Caco-2 (cell line): ENCODE measurements around the gene OR14C36. TPM values are rescaled to one million over a fixed set of nuclear protein-coding genes. Genes with fewer than 3 reads are reported as not detected.

Source experiments
- BruUV-seq: library from RNA; stranded (reverse); fragments of 400-500 nt; replicated peaks from 2 replicates; lab custom pipeline; 2021; lab: Mats Ljungman, UMichigan
- CTCF ChIA-PET: fragments of 300-600 bp; sonication (Branson Sonifier 250); formaldehyde crosslinking; loops from one replicate; lab custom pipeline; 2022; ENCODE audit warnings: antibody characterized with exemption; lab: Charles Lee
- POLR2A ChIA-PET: fragments of 300-600 bp; sonication (Branson Sonifier 250); formaldehyde crosslinking; loops from one replicate; lab custom pipeline; 2022; ENCODE audit warnings: antibody characterized with exemption; lab: Charles Lee
- DNase-seq, 2 experiments: peaks; one replicate each; pipeline versions ENCODE4 v3.0.0 to v3.0.0-alpha.2; 2020 to 2022
- H3K27me3 ChIP-seq: replicated peaks from 2 replicates; pipeline ENCODE4 v1.6.0; 2011; ENCODE audit warnings: low read length; ENCODE audit not compliant: control insufficient read depth, insufficient read depth
- H3K36me3 ChIP-seq: 2 replicates; pipeline ENCODE4 v1.5.1; 2011; ENCODE audit warnings: low read length; ENCODE audit not compliant: control insufficient read depth, insufficient read depth
- H3K4me1 ChIP-seq: fragments of 250-450 bp; sonication (Bioruptor Pico); 2 replicates; pipeline ENCODE4 v1.5.1; 2020; ENCODE audit warnings: mild to moderate bottlenecking
- H3K4me3 ChIP-seq: 2 replicates; pipeline ENCODE4 v1.5.1; 2011; ENCODE audit warnings: low read depth, mild to moderate bottlenecking, control low read depth, low read length
- H3K9me3 ChIP-seq: fragments of 250-450 bp; sonication (Bioruptor Pico); 2 replicates; pipeline ENCODE4 v1.5.1; 2020; ENCODE audit warnings: mild to moderate bottlenecking, moderate library complexity
- H3K27ac Mint-ChIP-seq: one replicate; pipeline ENCODE4 v1.8.0; 2022; ENCODE audit warnings: mixed read lengths; ENCODE audit not compliant: unreplicated experiment
- H3K27me3 Mint-ChIP-seq: one replicate; pipeline ENCODE4 v1.8.0; 2022; ENCODE audit warnings: mixed read lengths; ENCODE audit not compliant: insufficient read depth, unreplicated experiment
- H3K36me3 Mint-ChIP-seq: one replicate; pipeline ENCODE4 v1.8.0; 2022; ENCODE audit warnings: mild to moderate bottlenecking, mixed read lengths; ENCODE audit not compliant: insufficient read depth, unreplicated experiment
- H3K4me1 Mint-ChIP-seq: one replicate; pipeline ENCODE4 v1.8.0; 2022; ENCODE audit warnings: low read depth, mixed read lengths; ENCODE audit not compliant: unreplicated experiment
- H3K4me3 Mint-ChIP-seq: one replicate; pipeline ENCODE4 v1.8.0; 2022; ENCODE audit warnings: mild to moderate bottlenecking, moderate library complexity, mixed read lengths; ENCODE audit not compliant: unreplicated experiment
- H3K9me3 Mint-ChIP-seq: one replicate; pipeline ENCODE4 v1.8.0; 2022; ENCODE audit warnings: mixed read lengths; ENCODE audit not compliant: unreplicated experiment
- CTCF ChIP-seq, 2 experiments: fragments of 200-600 bp in 1 of 2; IDR thresholded peaks; 1 replicate in 1 of 2; 2 replicates in 1 of 2; pipeline versions ENCODE4 v1.5.1 to v1.8.0; 2011 to 2022; ENCODE audit warnings: antibody characterized with exemption in 1 of 2, control low read depth in 1 of 2, inconsistent platforms in 1 of 2, low read depth in 1 of 2, low read length in 1 of 2, mild to moderate bottlenecking in 1 of 2, moderate library complexity in 1 of 2; ENCODE audit not compliant: insufficient read depth in 1 of 2, severe bottlenecking in 1 of 2, unreplicated experiment in 1 of 2
- intact Hi-C: fragments of 100-400 bp; cut with micrococcal nuclease; formaldehyde crosslinking; loops from one replicate; pipeline ENCODE4 v1.10.0; 2022; ENCODE audit not compliant: unreplicated experiment
- total RNA-seq: library from RNA; stranded (reverse); gene quantifications from 2 replicates; pipeline ENCODE4 v1.2.3, GENCODE V29; 2022

OR14C36 gene
- total RNA-seq, 1 experiment from 2014 or later: not detected

- Mint-ChIP-seq H3K9me3 (peaks cover 14% of the 10 kb centered on the region), H3K36me3 (no peaks in the 10 kb centered on the region), H3K27me3 (no peaks in the 10 kb centered on the region), H3K4me1 (no peaks in the 10 kb centered on the region), H3K27ac (no peak overlapping the region), H3K4me3 (no peak overlapping the region)
- Histone ChIP-seq H3K4me3 (no peak overlapping the region), H3K4me1 (no peaks in the 10 kb centered on the region), H3K27me3 (no peaks in the 10 kb centered on the region), H3K36me3 (no peaks in the 10 kb centered on the region), H3K9me3 (no peaks in the 10 kb centered on the region)
- no peak for TF ChIP-seq CTCF (IDR thresholded peaks at IDR 0.05; ENCODE audit: insufficient read depth in 1 of 2, low read depth in 1 of 2, low read length in 1 of 2, severe bottlenecking in 1 of 2, unreplicated experiment in 1 of 2)
- POLR2A ChIA-PET: no interaction called here
- CTCF ChIA-PET: no interaction called here
- intact Hi-C loops: no loop called here
- no TSS peak for BruUV-seq
- DNase-seq: no peak
Measured at GRCh38 chr1:248366609-248367008, 18.0 kb downstream of the OR14C36 start.

GRCh38 chr1:248372394-248372793, 23.8 kb downstream of the OR14C36 start:
- no peak overlapping the region for H3K4me3 ChIP-seq
- Mint-ChIP-seq H3K27me3 (no peaks in the 10 kb centered on the region), H3K36me3 (no peaks in the 10 kb centered on the region), H3K27ac (no peak overlapping the region), H3K9me3 (peaks cover 14% of the 10 kb centered on the region), H3K4me1 (no peaks in the 10 kb centered on the region), H3K4me3 (no peak overlapping the region)
- BruUV-seq: no TSS peak
- TF ChIP-seq CTCF (IDR thresholded peaks at IDR 0.05; ENCODE audit: insufficient read depth in 1 of 2, low read depth in 1 of 2, low read length in 1 of 2, severe bottlenecking in 1 of 2, unreplicated experiment in 1 of 2): no peak
- no peaks in the 10 kb centered on the region for H3K9me3 ChIP-seq
- DNase-seq: no peak
- ChIA-PET CTCF (no interaction called here), POLR2A (no interaction called here)
- intact Hi-C loops: no loop called here
- no peaks in the 10 kb centered on the region for H3K27me3 ChIP-seq
- H3K4me1 ChIP-seq: no peaks in the 10 kb centered on the region
- H3K36me3 ChIP-seq: no peaks in the 10 kb centered on the region

- no peak for DNase-seq
- Mint-ChIP-seq H3K4me3 (no peak overlapping the region), H3K9me3 (peaks cover 14% of the 10 kb centered on the region), H3K36me3 (no peaks in the 10 kb centered on the region), H3K27ac (no peak overlapping the region), H3K4me1 (no peaks in the 10 kb centered on the region), H3K27me3 (no peaks in the 10 kb centered on the region)
- H3K27me3 ChIP-seq: no peaks in the 10 kb centered on the region
- CTCF ChIA-PET: no interaction called here
- POLR2A ChIA-PET: no interaction called here
- no TSS peak for BruUV-seq
- H3K36me3 ChIP-seq: no peaks in the 10 kb centered on the region
- intact Hi-C loops: no loop called here
- no peaks in the 10 kb centered on the region for H3K4me1 ChIP-seq
- TF ChIP-seq CTCF (IDR thresholded peaks at IDR 0.05; ENCODE audit: insufficient read depth in 1 of 2, low read depth in 1 of 2, low read length in 1 of 2, severe bottlenecking in 1 of 2, unreplicated experiment in 1 of 2): no peak
- no peak overlapping the region for H3K4me3 ChIP-seq
- no peaks in the 10 kb centered on the region for H3K9me3 ChIP-seq
Measured at GRCh38 chr1:248373761-248374160, 25.2 kb downstream of the OR14C36 start.
